HG03460 (cell line): ENCODE results near the gene PTPRF.
"Not testable (repeated sequence)": the region's sequence is repeated elsewhere in the genome, so short reads cannot be mapped to it uniquely, and the experiment has no call there.

Source experiments
- ATAC-seq: cut with Tn5 transposase; IDR thresholded peaks from one replicate; pipeline ENCODE4 v1.9.1; 2021; ENCODE audit not compliant: unreplicated experiment

Gene PTPRF

GRCh38 chr1:43536864-43537358, 6.2 kb downstream of the PTPRF start:
- no peak for ATAC-seq

- ATAC-seq, result no peak
Observed at GRCh38 chr1:43537423-43538142, 6.9 kb downstream of the PTPRF start.

- ATAC-seq, result no peak
Observed at GRCh38 chr1:43538143-43538487, 7.4 kb downstream of the PTPRF start.

GRCh38 chr1:43538969-43539368, 8.3 kb downstream of the PTPRF start:
- ATAC-seq, result no peak

- no peak for ATAC-seq
Observed at GRCh38 chr1:43539726-43540434, 9.2 kb downstream of the PTPRF start.

- ATAC-seq, result no peak
Observed at GRCh38 chr1:43540653-43541071, 10.0 kb downstream of the PTPRF start.

- no peak for ATAC-seq
Observed at GRCh38 chr1:43541141-43541540, 10.5 kb downstream of the PTPRF start.

GRCh38 chr1:43541721-43542401, 11.2 kb downstream of the PTPRF start:
- ATAC-seq, result no peak

GRCh38 chr1:43542527-43543458, 12.1 kb downstream of the PTPRF start:
- no peak for ATAC-seq

GRCh38 chr1:43543567-43543966, 12.9 kb downstream of the PTPRF start:
- ATAC-seq, result no peak

- no peak for ATAC-seq
Observed at GRCh38 chr1:43545339-43545694, 14.6 kb downstream of the PTPRF start.

- no peak for ATAC-seq
Observed at GRCh38 chr1:43545695-43546387, 15.2 kb downstream of the PTPRF start.

GRCh38 chr1:43546388-43547100, 15.9 kb downstream of the PTPRF start:
- ATAC-seq, result no peak

GRCh38 chr1:43547538-43548072, 16.9 kb downstream of the PTPRF start:
- ATAC-seq, result no peak

- no peak for ATAC-seq
Observed at GRCh38 chr1:43548285-43549271, 17.9 kb downstream of the PTPRF start.

- not testable (repeated sequence) for ATAC-seq
Observed at GRCh38 chr1:43549394-43549793, 18.7 kb downstream of the PTPRF start.

GRCh38 chr1:43549921-43550597, 19.4 kb downstream of the PTPRF start:
- ATAC-seq, result no peak
